GM12892 (cell line): Measurements from ENCODE around the gene FUOM.

Experiments
- POLR2AphosphoS5 ChIP-seq: IDR thresholded peaks from 2 replicates; pipeline ENCODE4 v1.6.1; 2011; ENCODE audit warnings: low read depth, low read length, control low read depth
- TAF1 ChIP-seq: IDR thresholded peaks from 2 replicates; pipeline ENCODE4 v1.6.1; 2011; ENCODE audit warnings: low read depth, mild to moderate bottlenecking, control low read depth, low read length, borderline replicate concordance

- TF ChIP-seq POLR2AphosphoS5: no peak
- no peak for TF ChIP-seq TAF1
Measured at GRCh38 chr10:133342942-133343341, 14.9 kb downstream of the FUOM start.
